MM.1S (cell line): ENCODE results near the gene HOXC10.

ENCODE experiments used
- DNase-seq: peaks from one replicate; pipeline ENCODE4 v3.0.0-alpha.2; 2015
- H2AFZ ChIP-seq: fragments of 300-600 bp; sonication (generic); 2 replicates; pipeline ENCODE4 v1.6.0; 2016; ENCODE audit warnings: antibody characterized with exemption, low read length
- H3F3A ChIP-seq: fragments of 300-600 bp; sonication (generic); 2 replicates; pipeline ENCODE4 v1.6.1; 2016; ENCODE audit warnings: mild to moderate bottlenecking, antibody characterized with exemption, low read length, moderate library complexity, mixed read lengths; ENCODE audit not compliant: insufficient read depth
- H3K27ac ChIP-seq: fragments of 300-600 bp; sonication (generic); 2 replicates; pipeline ENCODE4 v1.5.1; 2016; ENCODE audit warnings: mild to moderate bottlenecking, low read length
- H3K27me3 ChIP-seq: fragments of 300-600 bp; sonication (generic); replicated peaks from 2 replicates; pipeline ENCODE4 v1.6.0; 2016; ENCODE audit warnings: low read length; ENCODE audit not compliant: insufficient read depth
- H3K36me3 ChIP-seq: fragments of 300-600 bp; sonication (generic); replicated peaks from 2 replicates; pipeline ENCODE4 v1.6.1; 2016; ENCODE audit warnings: mild to moderate bottlenecking, low read length, mixed read lengths; ENCODE audit not compliant: insufficient read depth
- H3K4me1 ChIP-seq: fragments of 300-600 bp; sonication (generic); 2 replicates; pipeline ENCODE4 v1.6.1; 2016; ENCODE audit warnings: low read length, mixed read lengths
- H3K4me2 ChIP-seq: fragments of 300-600 bp; sonication (generic); 2 replicates; pipeline ENCODE4 v1.6.0; 2016; ENCODE audit warnings: low read depth, low read length
- H3K4me3 ChIP-seq: fragments of 300-600 bp; sonication (generic); 2 replicates; pipeline ENCODE4 v1.5.1; 2016; ENCODE audit warnings: low read length, mixed read lengths
- H3K79me2 ChIP-seq: fragments of 300-600 bp; sonication (generic); 2 replicates; pipeline ENCODE4 v1.6.1; 2016; ENCODE audit warnings: mixed run types, low read length, mixed read lengths
- H3K9ac ChIP-seq: fragments of 300-600 bp; sonication (generic); 2 replicates; pipeline ENCODE4 v1.6.1; 2016; ENCODE audit warnings: low read length, mixed read lengths
- H3K9me2 ChIP-seq: fragments of 300-600 bp; sonication (generic); replicated peaks from 2 replicates; pipeline ENCODE4 v1.6.1; 2016; ENCODE audit warnings: mild to moderate bottlenecking, low read length, mixed read lengths; ENCODE audit not compliant: insufficient read depth
- H3K9me3 ChIP-seq: fragments of 300-600 bp; sonication (generic); replicated peaks from 2 replicates; pipeline ENCODE4 v1.6.1; 2016; ENCODE audit warnings: mild to moderate bottlenecking, low read length, mixed read lengths; ENCODE audit not compliant: insufficient read depth
- H4K20me1 ChIP-seq: fragments of 300-600 bp; sonication (generic); 2 replicates; pipeline ENCODE4 v1.6.1; 2016; ENCODE audit warnings: mild to moderate bottlenecking, low read length, moderate library complexity, mixed read lengths; ENCODE audit not compliant: insufficient read depth
- CTCF ChIP-seq: fragments of 300-600 bp; sonication (generic); IDR thresholded peaks from 2 replicates; pipeline ENCODE4 v1.5.1; 2016; ENCODE audit warnings: antibody characterized with exemption, low read length, mixed read lengths
- EZH2 ChIP-seq: fragments of 300-600 bp; sonication (generic); optimal IDR thresholded peaks from 2 replicates; pipeline ENCODE3; 2017; ENCODE audit warnings: low read depth, mild to moderate bottlenecking, antibody characterized with exemption, low read length, mixed read lengths
- EZH2phosphoT487 ChIP-seq: fragments of 300-600 bp; sonication (generic); IDR thresholded peaks from 2 replicates; pipeline ENCODE4 v1.6.1; 2018; ENCODE audit warnings: antibody characterized with exemption, low read length

Gene HOXC10

GRCh38 chr12:53990311-53991076 lies 5.5 kb downstream of the HOXC10 start:
- Histone ChIP-seq H3K4me1 (peaks cover 20% of the 10 kb centered on the region; the same call in 1 of the 2 replicates), H3K79me2 (no peaks in the 10 kb centered on the region)
- TF ChIP-seq CTCF (no peak), EZH2phosphoT487 (no peak), EZH2 (peak; percentile 79)

GRCh38 chr12:53991077-53991460 lies 6.1 kb downstream of the HOXC10 start:
- Histone ChIP-seq H2AFZ (no peak overlapping the region), H3K4me2 (no peak overlapping the region), H3K9ac (no peak overlapping the region), H4K20me1 (no peaks in the 10 kb centered on the region), H3K36me3 (no peaks in the 10 kb centered on the region), H3K27ac (no peak overlapping the region), H3K79me2 (no peaks in the 10 kb centered on the region), H3K27me3 (peaks cover 96% of the 10 kb centered on the region), H3K9me3 (no peaks in the 10 kb centered on the region), H3F3A (0 out of 2 replicates have a peak, but pooled peaks cover 6% of the 10 kb centered on the region), H3K4me1 (peaks cover 20% of the 10 kb centered on the region; the same call in 1 of the 2 replicates), H3K9me2 (no peaks in the 10 kb centered on the region), H3K4me3 (no peak overlapping the region)
- no peak for DNase-seq
- TF ChIP-seq CTCF (no peak), EZH2phosphoT487 (no peak), EZH2 (peak; percentile 28)

More at GRCh38 chr12:53990311-53991076, 5.5 kb downstream of the HOXC10 start:
- Histone ChIP-seq H3K9ac (no peak overlapping the region), H3K27ac (no peak overlapping the region), H3K4me2 (no peak overlapping the region), H2AFZ (no peak overlapping the region), H3F3A (0 out of 2 replicates have a peak, but pooled peaks cover 6% of the 10 kb centered on the region), H3K9me3 (no peaks in the 10 kb centered on the region), H3K36me3 (no peaks in the 10 kb centered on the region), H3K27me3 (peaks cover 98% of the 10 kb centered on the region), H3K9me2 (no peaks in the 10 kb centered on the region), H4K20me1 (no peaks in the 10 kb centered on the region), H3K4me3 (no peak overlapping the region)
- DNase-seq, result no peak

- Histone ChIP-seq H3K4me3 (no peak overlapping the region), H3F3A (0 out of 2 replicates have a peak, but pooled peaks cover 6% of the 10 kb centered on the region), H4K20me1 (no peaks in the 10 kb centered on the region), H3K4me1 (peaks cover 23% of the 10 kb centered on the region; the same call in 1 of the 2 replicates), H2AFZ (no peak overlapping the region), H3K9me3 (no peaks in the 10 kb centered on the region), H3K36me3 (no peaks in the 10 kb centered on the region), H3K9ac (no peak overlapping the region), H3K27ac (no peak overlapping the region), H3K4me2 (no peak overlapping the region), H3K79me2 (no peaks in the 10 kb centered on the region), H3K27me3 (peaks cover 96% of the 10 kb centered on the region), H3K9me2 (no peaks in the 10 kb centered on the region)
- no peak for DNase-seq
- TF ChIP-seq CTCF, result no peak
- no peak for TF ChIP-seq EZH2
- TF ChIP-seq EZH2phosphoT487, result no peak
Observed at GRCh38 chr12:53992377-53992889, 7.5 kb downstream of the HOXC10 start.
